Measurements from ENCODE around the gene SEC24D. TPM values are rescaled to one million over a fixed set of nuclear protein-coding genes. Genes with fewer than 3 reads are reported as not detected.

The SEC24D gene
- total RNA-seq, 1 experiment from 2014 or later: 63.1 TPM

DNA sequence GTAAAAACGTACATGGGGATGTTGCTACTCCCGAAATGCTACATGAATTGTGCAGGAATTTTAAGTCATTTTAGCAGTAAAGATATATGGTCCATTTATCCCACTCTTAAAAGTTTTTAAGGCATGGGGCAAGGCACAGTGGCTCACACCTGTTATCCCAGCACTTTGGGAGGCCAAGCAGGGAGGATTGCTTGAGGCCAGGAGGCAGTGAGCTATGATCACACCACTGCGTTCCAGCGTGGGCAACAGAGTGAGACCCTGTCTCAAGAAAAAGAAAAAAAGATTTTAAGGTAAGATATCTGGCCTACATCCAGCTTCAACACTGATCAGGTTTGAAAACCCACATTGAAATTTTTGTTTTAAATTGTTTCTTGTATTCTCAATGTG is 1.2 kb upstream of the SEC24D start:
- H3K9me3 Mint-ChIP-seq: no peaks in the 10 kb centered on the region
- H3K4me1 Mint-ChIP-seq: peaks cover 35% of the 10 kb centered on the region
- POLR2A ChIA-PET: interaction anchor here (1.5 kb wide), 1 partner anchor 9 kb away, joined by 5 read pairs; no protein-coding TSS in a partner anchor

DNA sequence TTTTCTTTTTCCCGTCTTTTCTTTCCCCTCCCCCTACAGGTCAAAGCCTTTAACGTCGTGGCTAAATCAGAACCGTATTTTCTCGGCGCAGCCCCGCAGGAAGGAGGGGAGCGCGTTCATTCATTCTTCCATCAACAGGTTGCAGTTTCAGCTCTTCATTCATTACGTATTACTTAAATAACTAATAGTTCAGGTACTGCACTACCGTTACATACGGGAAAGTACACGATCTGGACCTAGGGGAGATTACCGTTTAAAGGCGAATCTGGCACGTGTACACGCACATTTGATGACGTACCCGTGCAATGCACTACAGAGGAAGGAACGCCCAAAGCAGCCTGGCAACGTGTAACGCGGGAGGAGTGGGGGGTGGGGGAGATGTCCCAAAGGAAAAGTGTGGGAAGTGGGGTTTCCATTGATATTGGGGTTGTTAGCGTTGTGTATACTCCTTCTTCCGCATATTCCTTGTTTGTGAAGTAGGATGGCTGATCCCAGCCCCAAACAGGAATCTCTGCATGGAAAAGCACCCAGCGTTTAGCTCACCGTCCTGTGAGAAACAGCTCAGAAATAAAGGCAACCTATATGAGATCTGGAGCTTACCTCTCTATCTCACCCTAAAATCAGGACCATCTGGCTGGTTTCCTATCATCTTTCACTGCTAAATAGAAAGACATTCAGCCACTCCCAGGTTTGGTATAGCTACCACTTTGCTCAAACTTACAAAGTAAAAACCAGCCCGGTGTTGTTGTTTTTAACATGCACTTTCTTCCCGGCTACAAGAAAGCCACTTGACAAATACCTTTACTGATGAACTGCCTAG is 585 bp upstream of the SEC24D start:
- Mint-ChIP-seq H3K4me3 (peak overlapping the region; percentile 96), H3K9me3 (no peaks in the 10 kb centered on the region), H3K27me3 (ENCODE audit: low read depth) (no peaks in the 10 kb centered on the region), H3K4me1 (peaks cover 29% of the 10 kb centered on the region), H3K36me3 (peaks cover 14% of the 10 kb centered on the region), H3K27ac (peak overlapping the region; percentile 100)
- CTCF ChIA-PET: interaction anchor here (0.8 to 3.3 kb wide), 3 partner anchors 10 to 28 kb away, joined by 3 to 18 read pairs (median 10); no protein-coding TSS in a partner anchor
- DNase-seq (ENCODE audit: low spot score): peak; percentile 45
- POLR2A ChIA-PET: interaction anchor here (1.5 kb wide), 1 partner anchor 10 kb away, joined by 5 read pairs; no protein-coding TSS in a partner anchor
- peak; percentile 40 for ATAC-seq
- TF ChIP-seq PRRX2 (CRISPR knock-in tag; IDR thresholded peaks at IDR 0.05) (0 out of 2 replicates have a peak, but pooled peaks have one; percentile 16), NR2C2 (CRISPR knock-in tag; IDR thresholded peaks at IDR 0.05) (no peak), ZNF232 (CRISPR knock-in tag; IDR thresholded peaks at IDR 0.05) (no peak), AFF4 (CRISPR knock-in tag; IDR thresholded peaks at IDR 0.05; ENCODE audit: borderline replicate concordance) (no peak), NFE2L1 (CRISPR knock-in tag; IDR thresholded peaks at IDR 0.05) (0 out of 2 replicates have a peak, but pooled peaks have one; percentile 9), ZNF263 (CRISPR knock-in tag; IDR thresholded peaks at IDR 0.05; ENCODE audit: low read depth) (no peak), FOXK1 (CRISPR knock-in tag; IDR thresholded peaks at IDR 0.05) (0 out of 2 replicates have a peak, but pooled peaks have one; percentile 32), RORB (CRISPR knock-in tag; IDR thresholded peaks at IDR 0.05) (no peak), CREM (CRISPR knock-in tag; IDR thresholded peaks at IDR 0.05) (0 out of 2 replicates have a peak, but pooled peaks have one; percentile 56), ETV6 (CRISPR knock-in tag; IDR thresholded peaks at IDR 0.05) (peak; percentile 12; the same call in 1 of the 2 replicates), ERG (CRISPR knock-in tag; IDR thresholded peaks at IDR 0.05) (0 out of 2 replicates have a peak, but pooled peaks have one; percentile 15), MAX (CRISPR knock-in tag; IDR thresholded peaks at IDR 0.05) (peak; percentile 82), TEAD1 (CRISPR knock-in tag; IDR thresholded peaks at IDR 0.05) (peak; percentile 25; the same call in 1 of the 2 replicates), CBFB (CRISPR knock-in tag; IDR thresholded peaks at IDR 0.05; ENCODE audit: low read depth) (no peak), GTF2I (CRISPR knock-in tag; conservative IDR thresholded peaks at IDR 0.05) (no peak)
- TF ChIP-seq, protein P1, sequence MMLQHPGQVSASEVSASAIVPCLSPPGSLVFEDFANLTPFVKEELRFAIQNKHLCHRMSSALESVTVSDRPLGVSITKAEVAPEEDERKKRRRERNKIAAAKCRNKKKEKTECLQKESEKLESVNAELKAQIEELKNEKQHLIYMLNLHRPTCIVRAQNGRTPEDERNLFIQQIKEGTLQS (CRISPR knock-in tag; conservative IDR thresholded peaks at IDR 0.05): no peak
- TF ChIP-seq, protein P2, sequence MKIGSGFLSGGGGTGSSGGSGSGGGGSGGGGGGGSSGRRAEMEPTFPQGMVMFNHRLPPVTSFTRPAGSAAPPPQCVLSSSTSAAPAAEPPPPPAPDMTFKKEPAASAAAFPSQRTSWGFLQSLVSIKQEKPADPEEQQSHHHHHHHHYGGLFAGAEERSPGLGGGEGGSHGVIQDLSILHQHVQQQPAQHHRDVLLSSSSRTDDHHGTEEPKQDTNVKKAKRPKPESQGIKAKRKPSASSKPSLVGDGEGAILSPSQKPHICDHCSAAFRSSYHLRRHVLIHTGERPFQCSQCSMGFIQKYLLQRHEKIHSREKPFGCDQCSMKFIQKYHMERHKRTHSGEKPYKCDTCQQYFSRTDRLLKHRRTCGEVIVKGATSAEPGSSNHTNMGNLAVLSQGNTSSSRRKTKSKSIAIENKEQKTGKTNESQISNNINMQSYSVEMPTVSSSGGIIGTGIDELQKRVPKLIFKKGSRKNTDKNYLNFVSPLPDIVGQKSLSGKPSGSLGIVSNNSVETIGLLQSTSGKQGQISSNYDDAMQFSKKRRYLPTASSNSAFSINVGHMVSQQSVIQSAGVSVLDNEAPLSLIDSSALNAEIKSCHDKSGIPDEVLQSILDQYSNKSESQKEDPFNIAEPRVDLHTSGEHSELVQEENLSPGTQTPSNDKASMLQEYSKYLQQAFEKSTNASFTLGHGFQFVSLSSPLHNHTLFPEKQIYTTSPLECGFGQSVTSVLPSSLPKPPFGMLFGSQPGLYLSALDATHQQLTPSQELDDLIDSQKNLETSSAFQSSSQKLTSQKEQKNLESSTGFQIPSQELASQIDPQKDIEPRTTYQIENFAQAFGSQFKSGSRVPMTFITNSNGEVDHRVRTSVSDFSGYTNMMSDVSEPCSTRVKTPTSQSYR (CRISPR knock-in tag; IDR thresholded peaks at IDR 0.05): no peak
- TF ChIP-seq, protein P3, sequence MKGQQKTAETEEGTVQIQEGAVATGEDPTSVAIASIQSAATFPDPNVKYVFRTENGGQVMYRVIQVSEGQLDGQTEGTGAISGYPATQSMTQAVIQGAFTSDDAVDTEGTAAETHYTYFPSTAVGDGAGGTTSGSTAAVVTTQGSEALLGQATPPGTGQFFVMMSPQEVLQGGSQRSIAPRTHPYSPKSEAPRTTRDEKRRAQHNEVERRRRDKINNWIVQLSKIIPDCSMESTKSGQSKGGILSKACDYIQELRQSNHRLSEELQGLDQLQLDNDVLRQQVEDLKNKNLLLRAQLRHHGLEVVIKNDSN (CRISPR knock-in tag; IDR thresholded peaks at IDR 0.05): 0 out of 2 replicates have a peak, but pooled peaks have one; percentile 59

More for the DNA sequence above, 1.2 kb upstream of the SEC24D start:
- H3K27me3 Mint-ChIP-seq (ENCODE audit: low read depth): no peaks in the 10 kb centered on the region
- peaks cover 9% of the 10 kb centered on the region for H3K36me3 Mint-ChIP-seq
- peak overlapping the region; percentile 96 for H3K4me3 Mint-ChIP-seq
- DNase-seq (ENCODE audit: low spot score): no peak
- CTCF ChIA-PET: interaction anchor here (0.8 to 3.3 kb wide), 3 partner anchors 10 to 28 kb away, joined by 3 to 18 read pairs (median 10); no protein-coding TSS in a partner anchor
- H3K27ac Mint-ChIP-seq: peak overlapping the region; percentile 100; the same call in 1 of the 2 replicates
- TF ChIP-seq, protein P4, sequence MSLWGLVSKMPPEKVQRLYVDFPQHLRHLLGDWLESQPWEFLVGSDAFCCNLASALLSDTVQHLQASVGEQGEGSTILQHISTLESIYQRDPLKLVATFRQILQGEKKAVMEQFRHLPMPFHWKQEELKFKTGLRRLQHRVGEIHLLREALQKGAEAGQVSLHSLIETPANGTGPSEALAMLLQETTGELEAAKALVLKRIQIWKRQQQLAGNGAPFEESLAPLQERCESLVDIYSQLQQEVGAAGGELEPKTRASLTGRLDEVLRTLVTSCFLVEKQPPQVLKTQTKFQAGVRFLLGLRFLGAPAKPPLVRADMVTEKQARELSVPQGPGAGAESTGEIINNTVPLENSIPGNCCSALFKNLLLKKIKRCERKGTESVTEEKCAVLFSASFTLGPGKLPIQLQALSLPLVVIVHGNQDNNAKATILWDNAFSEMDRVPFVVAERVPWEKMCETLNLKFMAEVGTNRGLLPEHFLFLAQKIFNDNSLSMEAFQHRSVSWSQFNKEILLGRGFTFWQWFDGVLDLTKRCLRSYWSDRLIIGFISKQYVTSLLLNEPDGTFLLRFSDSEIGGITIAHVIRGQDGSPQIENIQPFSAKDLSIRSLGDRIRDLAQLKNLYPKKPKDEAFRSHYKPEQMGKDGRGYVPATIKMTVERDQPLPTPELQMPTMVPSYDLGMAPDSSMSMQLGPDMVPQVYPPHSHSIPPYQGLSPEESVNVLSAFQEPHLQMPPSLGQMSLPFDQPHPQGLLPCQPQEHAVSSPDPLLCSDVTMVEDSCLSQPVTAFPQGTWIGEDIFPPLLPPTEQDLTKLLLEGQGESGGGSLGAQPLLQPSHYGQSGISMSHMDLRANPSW (CRISPR knock-in tag; conservative IDR thresholded peaks at IDR 0.05; ENCODE audit: low read depth): no peak
- TF ChIP-seq ZNF121 (CRISPR knock-in tag; IDR thresholded peaks at IDR 0.05): peak; percentile 60
- ATAC-seq: no peak
